ENCODE data around the gene CD7.

CD7 gene

GRCh38 chr17:82278786-82279391 lies 38.5 kb downstream of the CD7 start:
- no peak overlapping the region for H3K27ac ChIP-seq
- TF ChIP-seq CTCF (conservative IDR thresholded peaks at IDR 0.05) (no peak), ZFX (IDR thresholded peaks at IDR 0.05) (no peak)

- TF ChIP-seq CTCF (conservative IDR thresholded peaks at IDR 0.05) (no peak), ZFX (IDR thresholded peaks at IDR 0.05) (no peak)
- no peak overlapping the region for H3K27ac ChIP-seq
Measured at GRCh38 chr17:82278308-82278707, 39.1 kb downstream of the CD7 start.

GRCh38 chr17:82277851-82278250 lies 39.6 kb downstream of the CD7 start:
- H3K27ac ChIP-seq = no peak overlapping the region
- no peak for TF ChIP-seq ZFX (IDR thresholded peaks at IDR 0.05)

- no peak overlapping the region for H3K27ac ChIP-seq
- TF ChIP-seq ZFX (IDR thresholded peaks at IDR 0.05) (no peak), CTCF (conservative IDR thresholded peaks at IDR 0.05) (no peak)
Measured at GRCh38 chr17:82276938-82277337, 40.5 kb downstream of the CD7 start.

GRCh38 chr17:82275326-82275725 lies 42.1 kb downstream of the CD7 start:
- no peak for TF ChIP-seq ZFX (IDR thresholded peaks at IDR 0.05)
- TF ChIP-seq CTCF (conservative IDR thresholded peaks at IDR 0.05) = no peak
- H3K27ac ChIP-seq = no peak overlapping the region

- TF ChIP-seq ZFX (IDR thresholded peaks at IDR 0.05) (no peak), CTCF (conservative IDR thresholded peaks at IDR 0.05) (no peak)
- peak overlapping the region; percentile 94 for H3K27ac ChIP-seq
Measured at GRCh38 chr17:82274134-82275020, 43.0 kb downstream of the CD7 start.

- peak within 1 kb of the TSS; percentile 94 for H3K27ac ChIP-seq
Measured at GRCh38 chr17:82273327-82274133, 43.9 kb downstream of the CD7 start, which contains the start of gene CSNK1D. TSS of gene CSNK1D (minus strand) at chr17:82273700. CDS start at chr17:82273381, 319 bp downstream.

More at GRCh38 chr17:82273327-82274133, 43.9 kb downstream of the CD7 start, which contains the start of gene CSNK1D:
- TF ChIP-seq ZFX (IDR thresholded peaks at IDR 0.05) (peak; percentile 55; the same call in 1 of the 2 replicates), CTCF (conservative IDR thresholded peaks at IDR 0.05) (no peak)

All from C4-2B (cell line).